GM12872 (cell line): ENCODE measurements around the gene CNN2.

Experiments
- CTCF ChIP-seq: IDR thresholded peaks from 3 replicates; pipeline ENCODE4 v1.5.1; 2011; ENCODE audit warnings: low read depth, mild to moderate bottlenecking, low read length, moderate library complexity; ENCODE audit not compliant: insufficient read depth

Gene CNN2

GRCh38 chr19:1049106-1049505 is 22.7 kb downstream of the CNN2 start:
- TF ChIP-seq CTCF, result no peak

- no peak for TF ChIP-seq CTCF
Observed at GRCh38 chr19:1049800-1050199, 23.4 kb downstream of the CNN2 start.

GRCh38 chr19:1050989-1051788 is 24.8 kb downstream of the CNN2 start:
- TF ChIP-seq CTCF, result no peak

- TF ChIP-seq CTCF, result no peak
Observed at GRCh38 chr19:1051791-1052190, 25.4 kb downstream of the CNN2 start.

GRCh38 chr19:1052349-1052975 is 26.1 kb downstream of the CNN2 start:
- TF ChIP-seq CTCF, result no peak

GRCh38 chr19:1053176-1054101 is 27.0 kb downstream of the CNN2 start:
- TF ChIP-seq CTCF, result no peak
